ENCODE results near the gene RHBDL1. TPM values are rescaled to one million over a fixed set of nuclear protein-coding genes. Genes with fewer than 3 reads are reported as not detected.

The RHBDL1 gene
- total and polyA plus RNA-seq, 2 of the 8 experiments (the other 6 are each of a cell fraction or from before 2014, with no cell fraction given) = 4.0 to 8.1 TPM

GRCh38 chr16:721765-722540 is 46.5 kb downstream of the RHBDL1 start (continued):
- TF ChIP-seq EGR1 (IDR thresholded peaks at IDR 0.05; ENCODE audit: borderline replicate concordance, low read depth, low read length) (no peak), CHD2 (IDR thresholded peaks at IDR 0.05; ENCODE audit: low read length) (no peak), HDAC2 (IDR thresholded peaks at IDR 0.05; ENCODE audit: borderline replicate concordance in 1 of 2, low read depth in 2 of 2, low read length in 2 of 2) (no peak), TBP (IDR thresholded peaks at IDR 0.05; ENCODE audit: low read depth, low read length) (no peak), KDM5A (IDR thresholded peaks at IDR 0.05; ENCODE audit: low read length) (no peak)
